Measurements from ENCODE around the gene TUBB4A.

The TUBB4A gene

GRCh38 chr19:6530386-6531162 is 28.5 kb upstream of the TUBB4A start, which contains the start of gene TNFSF9:
Gene TNFSF9, plus strand, starts transcription at chr19:6531026. Its CDS starts 11 bp downstream, at chr19:6531037.
- H3K4me3 ChIP-seq (ENCODE audit: low read depth, low read length), result peak within 1 kb of the TSS; percentile 72
- no peak for DNase-seq (ENCODE audit: low read depth)
- TF ChIP-seq CTCF (IDR thresholded peaks at IDR 0.05; ENCODE audit: low read depth, low read length, missing control alignments), result no peak

GRCh38 chr19:6529937-6530385 is 27.9 kb upstream of the TUBB4A start:
- TF ChIP-seq CTCF (IDR thresholded peaks at IDR 0.05; ENCODE audit: low read depth, low read length, missing control alignments), result no peak
- H3K4me3 ChIP-seq (ENCODE audit: low read depth, low read length), result peak overlapping the region; percentile 72
- DNase-seq (ENCODE audit: low read depth), result no peak

GRCh38 chr19:6529351-6529750 is 27.2 kb upstream of the TUBB4A start:
- peak overlapping the region; percentile 15 for H3K4me3 ChIP-seq (ENCODE audit: low read depth, low read length)
- no peak for TF ChIP-seq CTCF (IDR thresholded peaks at IDR 0.05; ENCODE audit: low read depth, low read length, missing control alignments)
- no peak for DNase-seq (ENCODE audit: low read depth)

GRCh38 chr19:6528544-6529121 is 26.5 kb upstream of the TUBB4A start:
- no peak for DNase-seq (ENCODE audit: low read depth)
- H3K4me3 ChIP-seq (ENCODE audit: low read depth, low read length), result peak overlapping the region; percentile 13
- no peak for TF ChIP-seq CTCF (IDR thresholded peaks at IDR 0.05; ENCODE audit: low read depth, low read length, missing control alignments)

GRCh38 chr19:6527893-6528543 is 25.9 kb upstream of the TUBB4A start:
- no peak for TF ChIP-seq CTCF (IDR thresholded peaks at IDR 0.05; ENCODE audit: low read depth, low read length, missing control alignments)
- DNase-seq (ENCODE audit: low read depth), result peak; percentile 86
- peak overlapping the region; percentile 5; the same call in 1 of the 2 replicates for H3K4me3 ChIP-seq (ENCODE audit: low read depth, low read length)

GRCh38 chr19:6524311-6524710 is 22.2 kb upstream of the TUBB4A start:
- H3K4me3 ChIP-seq (ENCODE audit: low read depth, low read length), result no peak overlapping the region
- DNase-seq (ENCODE audit: low read depth), result no peak
- TF ChIP-seq CTCF (IDR thresholded peaks at IDR 0.05; ENCODE audit: low read depth, low read length, missing control alignments), result no peak

All from GM12864 (cell line).